SH-SY5Y (cell line): ENCODE results near the gene ARHGDIB.

Source experiments
- GATA2 ChIP-seq: IDR thresholded peaks from 2 replicates; pipeline ENCODE4 v1.6.1; 2011; ENCODE audit warnings: mild to moderate bottlenecking, low read depth, low read length
- GATA3 ChIP-seq: IDR thresholded peaks from 2 replicates; pipeline ENCODE4 v1.6.1; 2011; ENCODE audit warnings: low read depth, mild to moderate bottlenecking, low read length, moderate library complexity

DNA sequence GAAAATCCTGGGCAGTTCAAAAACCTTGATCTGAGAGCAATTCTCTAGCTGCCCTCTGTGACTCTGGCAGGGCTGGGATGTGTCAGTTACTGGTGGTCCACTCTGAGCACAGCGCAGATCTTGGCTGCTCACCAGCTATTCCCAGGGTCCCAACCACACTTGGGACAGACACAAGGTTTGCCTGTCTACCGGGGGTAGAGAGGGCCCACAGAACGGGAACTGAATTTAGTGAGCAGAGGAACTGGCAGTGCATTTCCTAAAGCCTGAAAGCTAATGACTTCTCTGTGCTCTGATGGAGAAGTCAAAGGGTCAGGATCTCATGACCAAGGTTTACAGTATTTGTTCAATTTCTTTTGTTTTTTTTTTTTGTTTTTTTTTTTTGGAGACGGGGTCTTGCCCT is 14.1 kb upstream of the ARHGDIB start:
- TF ChIP-seq GATA2 (no peak), GATA3 (no peak)
